IMR-90 (cell line): ENCODE measurements around the gene BCDIN3D. TPM values are rescaled to one million over a fixed set of nuclear protein-coding genes. Genes with fewer than 3 reads are reported as not detected.

Experiments used
- ATAC-seq: fragments of 200-7000 bp; cut with Tn5 transposase; 2 replicates; pipeline ENCODE4 v1.9.1; 2020; ENCODE audit warnings: low read depth, mild to moderate bottlenecking, moderate library complexity
- BruUV-seq: library from RNA; stranded (reverse); fragments of 400-500 nt; replicated peaks from 2 replicates; lab custom pipeline; 2021; lab: Mats Ljungman, UMichigan
- CTCF ChIA-PET: fragments of 300-600 bp; formaldehyde crosslinking; extraction: SDS; loops from one replicate; lab custom pipeline; 2021; ENCODE audit warnings: antibody characterized with exemption; lab: Yijun Ruan, JAX
- POLR2A ChIA-PET: fragments of 300-600 bp; sonication (Branson Sonifier 250); formaldehyde crosslinking; loops from one replicate; lab custom pipeline; 2022; ENCODE audit warnings: antibody characterized with exemption; ENCODE audit not compliant: unreplicated experiment; lab: Charles Lee
- DNase-seq: peaks from one replicate; pipeline ENCODE4 v3.0.0; 2013
- H2AFZ ChIP-seq: replicated peaks from 2 replicates; pipeline ENCODE3; 2013; ENCODE audit warnings: low read length, mild to moderate bottlenecking; ENCODE audit not compliant: poor library complexity
- H2AK5ac ChIP-seq: 2 replicates; pipeline ENCODE4 v1.6.1; 2013; ENCODE audit warnings: low read depth, low read length, inconsistent platforms
- H2AK9ac ChIP-seq: replicated peaks from 2 replicates; pipeline ENCODE3; 2013; ENCODE audit warnings: mild to moderate bottlenecking, low read depth, low read length, moderate library complexity; ENCODE audit not compliant: poor library complexity
- H2BK120ac ChIP-seq: 2 replicates; pipeline ENCODE4 v1.6.1; 2013; ENCODE audit warnings: low read depth, low read length, inconsistent platforms
- H2BK15ac ChIP-seq: 3 replicates; pipeline ENCODE4 v1.6.1; 2013; ENCODE audit warnings: low read depth, low read length, inconsistent platforms
- H2BK20ac ChIP-seq: 2 replicates; pipeline ENCODE4 v1.6.1; 2013; ENCODE audit warnings: low read depth, mild to moderate bottlenecking, inconsistent platforms, low read length, moderate library complexity
- H2BK5ac ChIP-seq: 2 replicates; pipeline ENCODE4 v1.6.1; 2013; ENCODE audit warnings: mild to moderate bottlenecking, low read depth, low read length, inconsistent platforms; ENCODE audit not compliant: poor library complexity, severe bottlenecking
- H3K14ac ChIP-seq: replicated peaks from 2 replicates; pipeline ENCODE4 v1.6.1; 2013; ENCODE audit warnings: low read depth, low read length, inconsistent platforms
- H3K18ac ChIP-seq: 2 replicates; pipeline ENCODE4 v1.6.1; 2013; ENCODE audit warnings: low read depth, low read length, control low read depth
- H3K23ac ChIP-seq: 2 replicates; pipeline ENCODE4 v1.6.1; 2013; ENCODE audit warnings: low read depth, low read length, inconsistent platforms
- H3K27ac ChIP-seq: 2 replicates; pipeline ENCODE4 v1.5.1; 2013; ENCODE audit warnings: mild to moderate bottlenecking, control low read depth, low read length; ENCODE audit not compliant: insufficient read depth
- H3K27me3 ChIP-seq: 2 replicates; pipeline ENCODE4 v1.6.1; 2013; ENCODE audit warnings: low read length; ENCODE audit not compliant: control insufficient read depth, insufficient read depth
- H3K36me3 ChIP-seq: 2 replicates; pipeline ENCODE4 v1.6.1; 2013; ENCODE audit warnings: low read length, mixed read lengths; ENCODE audit not compliant: control insufficient read depth, insufficient read depth
- H3K4ac ChIP-seq: 2 replicates; pipeline ENCODE4 v1.6.1; 2013; ENCODE audit warnings: low read depth, low read length, inconsistent platforms
- H3K4me1 ChIP-seq: 2 replicates; pipeline ENCODE4 v1.6.1; 2013; ENCODE audit warnings: low read length, mixed read lengths; ENCODE audit not compliant: control insufficient read depth, insufficient read depth
- H3K4me2 ChIP-seq: 2 replicates; pipeline ENCODE4 v1.6.1; 2013; ENCODE audit warnings: low read depth, mild to moderate bottlenecking, control low read depth, low read length, moderate library complexity
- H3K4me3 ChIP-seq: 2 replicates; pipeline ENCODE4 v1.5.1; 2013; ENCODE audit warnings: low read depth, mild to moderate bottlenecking, control low read depth, low read length, moderate library complexity; ENCODE audit not compliant: insufficient read depth
- H3K56ac ChIP-seq: 2 replicates; pipeline ENCODE4 v1.6.1; 2013; ENCODE audit warnings: low read length, inconsistent platforms; ENCODE audit not compliant: insufficient read depth; ENCODE audit errors: extremely low read depth
- H3K79me1 ChIP-seq, 2 experiments: 2 replicates each; pipeline ENCODE4 v1.6.1; 2013; ENCODE audit warnings: low read length in 2 of 2, inconsistent platforms in 1 of 2, low read depth in 1 of 2
- H3K9ac ChIP-seq: 2 replicates; pipeline ENCODE4 v1.6.1; 2013; ENCODE audit warnings: low read depth, low read length, control low read depth
- H3K9me1 ChIP-seq: 2 replicates; pipeline ENCODE4 v1.6.1; 2013; ENCODE audit warnings: low read length, inconsistent platforms; ENCODE audit not compliant: insufficient read depth
- H3K9me3 ChIP-seq: 2 replicates; pipeline ENCODE4 v1.6.1; 2013; ENCODE audit warnings: low read length; ENCODE audit not compliant: control insufficient read depth, insufficient read depth
- H4K20me1 ChIP-seq: 2 replicates; pipeline ENCODE4 v1.6.1; 2013; ENCODE audit warnings: low read length, inconsistent platforms; ENCODE audit not compliant: insufficient read depth
- H4K5ac ChIP-seq: 2 replicates; pipeline ENCODE4 v1.6.1; 2013; ENCODE audit warnings: mild to moderate bottlenecking, low read depth, low read length, control low read depth
- H4K8ac ChIP-seq, 2 experiments: 2 replicates each; pipeline ENCODE4 v1.6.1; 2013; ENCODE audit warnings: low read depth in 2 of 2, low read length in 2 of 2, control low read depth in 1 of 2, inconsistent platforms in 1 of 2
- H4K91ac ChIP-seq: 2 replicates; pipeline ENCODE4 v1.6.1; 2013; ENCODE audit warnings: low read depth, low read length, inconsistent platforms; ENCODE audit not compliant: insufficient read depth
- RFX5 ChIP-seq: IDR thresholded peaks from 2 replicates; pipeline ENCODE4 v1.8.0; 2012; ENCODE audit warnings: low read depth, mild to moderate bottlenecking, low read length, moderate library complexity
- WGBS, 2 experiments: methylation state at CpG; one replicate each; pipeline versions ENCODE4 v1.1.5 to v1.1.7; 2013; ENCODE audit warnings: missing lambda C conversion rate in 2 of 2; ENCODE audit not compliant: insufficient read length in 1 of 2; ENCODE audit errors: extremely low coverage in 2 of 2; 5-methylcytosine and 5-hydroxymethylcytosine counted together
- dilution Hi-C: fragments of 300-500 bp; cut with HindIII; formaldehyde crosslinking; loops from one replicate; pipeline ENCODE4 v1.14.3; 2018; ENCODE audit warnings: low sequenced_read_pairs; ENCODE audit not compliant: unreplicated experiment
- in situ Hi-C: fragments of 300-500 bp; cut with MboI; formaldehyde crosslinking; loops from 3 replicates; pipeline ENCODE4 v1.14.3; 2019; ENCODE audit warnings: low sequenced_read_pairs, inconsistent platforms, mixed read lengths
- intact Hi-C: fragments of 100-400 bp; cut with micrococcal nuclease; formaldehyde crosslinking; loops from 2 replicates; pipeline ENCODE4 v1.10.0; 2022
- polyA plus RNA-seq, 3 experiments: library from polyadenylated mRNA; depleted of rRNA; stranded (reverse); fragments of >200 nt; gene quantifications; 2 replicates each; pipeline ENCODE4 v1.2.3, GENCODE V29; 2012; ENCODE audit warnings: low replicate concordance in 1 of 3
- total RNA-seq: library from RNA; depleted of rRNA; stranded (reverse); fragments of >200 nt; gene quantifications from 2 replicates; pipeline ENCODE4 v1.2.3, GENCODE V29; 2012

BCDIN3D gene
- total and polyA plus RNA-seq, 2 of the 4 experiments (the other 2 are of a cell fraction) = 2.3 TPM

DNA sequence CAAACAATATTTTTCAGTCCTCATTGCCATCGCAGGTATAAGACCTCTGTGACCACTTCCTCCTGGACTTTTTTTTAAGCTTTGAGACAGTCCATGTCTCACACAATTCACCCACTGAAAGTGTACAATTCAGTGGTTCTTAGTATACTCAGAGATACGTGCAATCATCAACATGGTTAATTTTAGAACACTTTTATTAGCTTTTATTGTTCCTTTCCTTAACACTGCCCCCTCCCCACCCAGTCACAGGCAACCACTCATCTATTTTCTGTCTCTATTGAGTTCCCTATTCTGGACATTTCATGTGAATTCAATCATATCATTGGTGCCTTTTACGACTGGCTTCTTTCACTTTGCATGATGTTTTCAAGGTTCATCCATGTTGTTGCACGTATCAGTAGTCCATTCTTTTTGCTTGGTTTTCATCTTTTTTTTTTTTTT, 30.9 kb downstream of the BCDIN3D start:
- no peak for TF ChIP-seq RFX5
- Histone ChIP-seq H4K5ac (no peak overlapping the region), H3K23ac (no peak overlapping the region), H3K14ac (no peak overlapping the region), H3K9ac (no peak overlapping the region), H3K18ac (no peak overlapping the region), H3K27me3 (no peaks in the 10 kb centered on the region), H2BK15ac (no peak overlapping the region), H2AFZ (no peak overlapping the region), H2AK5ac (no peak overlapping the region), H4K20me1 (peaks cover 85% of the 10 kb centered on the region), H3K4me3 (no peak overlapping the region), H3K36me3 (peaks cover 11% of the 10 kb centered on the region), H2BK120ac (no peak overlapping the region), H3K4ac (no peak overlapping the region), H3K56ac (no peak overlapping the region), H4K8ac (no peak overlapping the region), H2BK20ac (no peak overlapping the region), H3K79me1 (peaks cover 31 to 84% of the 10 kb centered on the region in 2 experiments), H2AK9ac (no peak overlapping the region), H3K9me1 (peaks cover 14% of the 10 kb centered on the region), H2BK5ac (no peak overlapping the region), H3K9me3 (no peaks in the 10 kb centered on the region), H3K27ac (no peak overlapping the region), H3K4me2 (no peak overlapping the region), H3K4me1 (peaks cover 18% of the 10 kb centered on the region), H4K91ac (no peak overlapping the region)
- intact Hi-C loops (no loop called here), in situ Hi-C loops (no loop called here), dilution Hi-C loops (no loop called here)
- ATAC-seq (no peak), DNase-seq (no peak)
- ChIA-PET CTCF (no interaction called here), POLR2A (no interaction called here)
- WGBS, 2 experiments = 89% methylated on average over 3 of the region's 4 CpGs; no CpG with 5 or more reads in 1 of the 2 experiments
- BruUV-seq = no TSS peak
